HG02610 (cell line): ENCODE data around the gene PLEKHA4.
"Not testable (repeated sequence)": the region's sequence is repeated elsewhere in the genome, so short reads cannot be mapped to it uniquely, and the experiment has no call there.

Source experiments
- ATAC-seq: cut with Tn5 transposase; IDR thresholded peaks from one replicate; pipeline ENCODE4 v1.9.1; 2021; ENCODE audit warnings: mild to moderate bottlenecking, moderate library complexity; ENCODE audit not compliant: unreplicated experiment

Gene PLEKHA4

DNA sequence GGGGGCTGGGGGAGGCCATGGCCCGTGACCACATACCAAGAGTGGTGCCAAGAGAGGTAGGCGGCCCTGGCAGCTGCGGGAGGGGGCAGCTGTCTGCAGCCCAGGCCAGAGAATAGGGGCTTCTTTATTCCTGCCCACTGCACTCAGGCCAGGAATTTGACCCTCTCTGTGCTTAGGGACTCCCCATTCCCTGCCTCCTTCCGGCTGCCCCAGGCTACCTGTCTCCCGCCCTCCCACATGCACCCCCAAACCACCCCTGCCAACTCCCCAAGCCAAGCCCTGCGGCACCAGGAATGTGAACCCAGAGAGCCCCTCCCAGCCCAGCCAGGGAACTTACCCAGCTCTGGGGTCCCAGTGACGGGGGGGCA is 687 bp downstream of the PLEKHA4 start:
- ATAC-seq: no peak

DNA sequence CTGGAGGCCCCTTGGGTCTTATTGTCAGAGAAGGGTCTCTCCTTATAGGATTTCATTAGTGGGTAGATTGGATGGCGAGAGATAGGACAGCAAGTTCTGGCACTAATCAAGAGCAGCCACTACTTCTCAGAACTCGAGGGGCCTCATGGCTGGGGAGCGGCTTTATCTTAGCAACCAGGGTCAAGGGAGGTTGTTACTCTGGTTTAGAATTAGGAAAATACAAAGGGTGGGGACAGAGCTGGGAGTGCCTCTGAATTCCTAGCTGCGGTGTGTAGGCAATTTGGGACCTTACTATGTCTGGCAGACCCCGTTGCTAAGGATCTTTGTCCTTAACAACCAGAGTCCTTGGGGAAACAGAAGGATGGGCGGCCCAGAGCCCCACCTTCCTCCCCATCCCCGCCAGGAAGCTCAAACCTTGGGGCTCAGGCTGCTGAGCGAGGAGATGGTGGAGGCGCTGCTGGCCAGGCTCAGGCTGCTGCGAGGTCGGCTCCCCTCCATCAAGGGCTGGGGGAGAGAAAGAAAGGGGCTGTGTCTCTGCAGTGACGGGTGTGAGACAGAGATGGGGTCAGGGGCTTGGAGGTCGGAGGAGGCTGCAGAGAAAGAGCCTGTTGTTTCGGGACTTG is 1.2 kb downstream of the PLEKHA4 start:
- ATAC-seq: no peak

DNA sequence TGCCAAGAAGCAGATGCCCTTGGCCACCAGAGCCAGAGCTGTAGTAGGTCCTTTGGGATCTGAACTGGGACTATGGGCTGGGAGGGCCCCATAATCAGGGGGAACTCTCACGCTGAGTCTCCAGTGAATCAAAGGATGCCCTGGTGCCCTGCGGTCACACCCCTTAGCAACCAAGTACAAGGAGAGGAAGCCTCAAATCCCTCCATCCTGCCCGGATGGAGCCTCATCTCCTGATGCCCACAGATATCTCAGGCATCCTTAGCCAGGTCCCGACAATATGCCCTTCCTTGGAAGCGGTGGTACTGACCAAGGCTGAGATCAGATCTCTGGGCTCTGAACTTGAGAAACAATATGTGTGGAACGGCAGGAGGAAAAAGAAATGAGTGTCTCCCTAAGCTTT is 1.7 kb downstream of the PLEKHA4 start:
- no peak for ATAC-seq

DNA sequence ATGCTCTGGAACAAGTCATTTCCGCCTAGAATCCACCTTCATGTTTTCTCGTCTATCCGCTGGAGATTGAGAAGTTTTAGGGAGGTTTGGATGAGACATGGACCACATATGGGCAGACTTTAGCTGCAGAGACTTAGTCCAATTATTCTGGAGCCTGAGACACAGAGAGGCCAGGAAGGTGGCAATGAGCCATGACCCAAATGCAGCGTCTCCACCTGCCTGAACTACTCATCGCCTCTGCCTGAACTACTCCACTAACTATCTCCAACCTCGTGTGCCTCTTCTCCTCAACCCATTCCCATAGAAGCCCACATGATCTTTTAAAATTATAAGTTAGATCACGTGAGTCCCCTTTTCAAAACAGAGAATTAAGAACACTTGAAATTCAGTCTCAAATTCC is 5.6 kb downstream of the PLEKHA4 start:
- no peak for ATAC-seq

DNA sequence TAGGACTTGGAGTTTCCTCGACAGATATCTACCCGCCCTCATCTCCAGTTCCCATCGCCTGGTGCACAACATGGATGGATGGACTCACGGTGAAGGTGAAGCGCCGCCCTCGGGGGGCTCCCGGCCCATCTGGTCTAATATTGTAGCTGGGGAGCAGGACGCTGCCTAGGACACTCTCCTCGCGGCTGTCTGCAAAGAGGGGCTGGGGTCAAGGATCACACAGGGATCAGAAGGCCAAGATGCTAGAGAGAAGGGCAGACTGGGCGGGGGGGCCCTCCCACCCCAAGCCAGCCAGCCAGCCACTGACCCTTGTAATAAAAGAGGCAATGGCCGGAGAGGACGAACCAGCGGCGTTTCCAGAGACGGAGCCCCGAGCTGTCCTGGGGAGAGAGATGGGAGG is 7.1 kb downstream of the PLEKHA4 start:
- no peak for ATAC-seq

DNA sequence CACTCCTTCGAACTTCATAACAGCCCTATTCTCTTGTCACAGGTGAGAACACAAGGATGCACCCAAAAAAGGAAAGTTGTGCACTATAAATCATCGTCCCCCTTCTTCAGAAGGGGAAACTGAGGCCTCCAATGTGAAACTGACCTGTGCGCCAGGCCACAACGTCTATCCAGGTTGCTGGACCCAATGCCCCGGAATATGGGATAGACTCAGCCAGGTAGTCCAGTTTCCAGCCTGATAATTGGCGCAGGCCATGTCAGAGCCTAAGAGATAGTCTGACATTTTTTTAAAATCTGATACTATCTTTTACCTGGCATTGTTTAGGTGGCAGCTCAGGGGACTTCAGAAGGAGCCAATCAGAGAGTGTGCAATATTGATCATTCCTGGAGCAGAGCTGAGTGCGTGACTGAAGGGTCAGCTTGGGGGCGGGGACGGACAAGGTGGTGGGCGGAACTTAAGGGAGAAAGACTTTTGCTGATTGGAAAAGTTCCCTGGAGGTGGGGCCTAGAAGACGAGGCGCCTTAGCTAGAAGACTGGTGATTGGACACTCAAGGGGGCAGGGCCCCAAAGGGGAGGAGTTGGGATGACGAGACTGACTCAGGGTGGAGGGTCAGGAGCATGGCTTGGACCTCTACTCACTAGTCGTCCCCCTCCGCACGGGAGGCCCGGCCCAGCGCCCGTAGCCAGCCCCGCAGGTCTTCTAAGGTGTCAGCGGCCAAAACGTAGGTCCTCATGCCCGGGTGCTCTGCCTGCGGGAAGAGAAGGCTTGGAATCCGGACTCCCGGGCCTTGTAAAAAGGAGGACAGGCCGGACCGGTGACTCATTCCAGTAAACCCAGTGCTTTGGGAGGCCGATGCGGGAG is 8.5 kb downstream of the PLEKHA4 start:
- peak; percentile 74 for ATAC-seq

DNA sequence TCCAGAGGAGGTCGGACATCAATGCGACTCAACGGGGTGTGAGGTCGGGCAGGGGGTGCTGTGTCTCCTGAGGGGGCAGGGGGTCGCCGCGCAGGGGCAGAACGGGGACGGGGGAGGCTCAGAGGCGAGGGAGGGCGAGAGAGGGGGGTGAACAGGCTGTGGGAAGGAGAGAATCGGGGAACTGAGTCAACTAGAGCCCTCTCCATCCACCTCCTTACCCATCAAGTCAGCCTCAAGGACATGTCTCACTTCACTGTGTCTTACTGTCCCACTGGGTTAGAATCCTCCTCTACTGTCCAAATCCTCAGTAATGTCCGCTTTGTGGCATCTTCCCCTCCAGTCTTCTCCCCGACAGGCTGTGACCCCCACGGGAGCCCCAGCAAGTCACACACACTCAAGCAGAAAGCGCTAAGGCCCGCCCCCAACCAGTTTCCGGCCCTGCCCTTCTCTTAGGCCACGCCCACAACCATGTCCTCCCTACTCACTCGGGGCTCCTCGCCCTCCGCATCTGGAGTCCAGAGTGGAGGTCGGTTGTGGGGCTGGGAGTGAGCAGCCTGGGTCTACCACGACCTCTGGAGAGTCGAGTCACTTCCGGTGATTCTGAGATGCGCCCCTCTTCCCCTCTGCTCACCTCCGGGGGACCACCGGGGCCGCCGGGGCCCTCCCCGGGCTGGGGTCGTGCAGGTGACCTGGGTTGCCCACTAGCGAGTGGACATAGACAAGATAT is 9.3 kb downstream of the PLEKHA4 start:
- ATAC-seq: peak; percentile 65

DNA sequence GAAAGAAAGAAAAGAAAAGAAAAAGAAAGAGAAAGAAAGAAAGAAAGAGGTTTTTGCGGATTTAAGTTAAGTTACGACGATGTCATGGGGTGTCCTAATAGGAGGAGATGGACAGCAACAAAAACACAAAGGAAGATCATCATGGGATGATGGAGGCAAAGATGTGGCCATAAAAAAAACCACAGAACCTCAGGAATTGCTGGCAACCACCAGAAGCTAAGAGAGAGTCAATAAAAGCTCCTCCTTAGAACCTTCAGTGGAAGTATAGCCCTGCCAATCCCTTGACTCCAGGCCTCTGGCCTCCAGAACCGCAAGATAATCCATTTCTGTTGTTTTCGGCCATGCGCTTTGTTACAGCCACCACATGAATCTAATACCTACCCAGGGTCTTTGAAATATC is 11.5 kb downstream of the PLEKHA4 start:
- ATAC-seq: no peak

DNA sequence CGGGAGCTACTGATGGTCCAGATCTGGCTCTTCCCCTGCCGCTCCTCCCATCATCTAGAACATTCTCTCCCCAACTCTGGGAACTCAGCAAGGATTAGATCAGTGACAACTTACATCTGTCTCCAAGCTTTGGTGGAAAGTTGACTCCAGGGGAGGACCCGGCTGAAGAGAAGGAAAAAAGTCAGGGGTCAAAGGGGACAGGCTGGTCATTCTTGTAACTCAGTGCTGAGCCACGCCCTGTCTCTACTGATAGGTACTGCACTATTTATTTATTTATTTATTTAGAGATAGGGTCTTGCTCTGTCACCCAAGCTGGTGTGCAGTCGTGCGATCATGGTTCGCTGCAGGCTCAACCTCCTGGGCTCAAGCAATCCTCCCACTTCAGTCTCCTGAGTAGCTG is 14.3 kb downstream of the PLEKHA4 start:
- no peak for ATAC-seq

DNA sequence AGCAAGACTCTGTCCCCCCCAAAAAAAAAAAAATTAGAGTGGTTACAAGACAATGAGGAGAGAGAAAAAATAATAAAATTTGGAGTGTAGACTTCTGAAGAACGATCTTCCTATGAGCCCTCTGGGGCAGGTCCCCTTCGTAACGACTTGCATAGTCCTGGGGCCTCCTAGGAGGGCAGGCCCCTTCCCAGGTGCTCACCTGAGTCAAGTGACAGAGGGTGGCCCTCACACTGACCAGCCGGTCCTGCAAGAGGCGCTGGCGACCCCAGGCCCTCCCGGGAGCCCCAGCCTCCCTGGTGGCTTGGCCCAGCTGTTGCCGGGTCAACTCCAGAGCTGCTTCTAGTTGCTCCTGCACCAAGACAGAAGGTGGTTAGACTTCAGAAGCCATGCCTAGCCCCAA is 14.9 kb downstream of the PLEKHA4 start:
- ATAC-seq: no peak

DNA sequence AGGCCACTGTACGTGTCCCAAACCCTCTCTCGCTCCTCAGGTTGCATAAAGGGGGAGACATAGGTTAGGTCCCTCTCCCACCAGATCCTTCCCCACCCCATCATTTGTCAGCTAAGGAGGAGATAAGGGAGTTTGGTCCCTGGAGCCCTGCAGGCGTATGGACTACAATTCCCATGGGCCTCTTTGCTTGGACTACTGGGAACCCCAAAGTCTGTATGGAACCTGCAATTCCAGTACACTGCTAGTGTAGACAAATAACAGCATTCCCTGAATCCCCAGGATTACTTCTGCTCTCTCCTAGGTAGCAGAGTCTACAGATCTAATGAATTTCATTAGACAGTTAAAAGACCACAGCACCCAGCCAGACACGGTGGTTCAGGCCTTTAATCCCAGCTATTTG is 16.1 kb downstream of the PLEKHA4 start:
- ATAC-seq: no peak

DNA sequence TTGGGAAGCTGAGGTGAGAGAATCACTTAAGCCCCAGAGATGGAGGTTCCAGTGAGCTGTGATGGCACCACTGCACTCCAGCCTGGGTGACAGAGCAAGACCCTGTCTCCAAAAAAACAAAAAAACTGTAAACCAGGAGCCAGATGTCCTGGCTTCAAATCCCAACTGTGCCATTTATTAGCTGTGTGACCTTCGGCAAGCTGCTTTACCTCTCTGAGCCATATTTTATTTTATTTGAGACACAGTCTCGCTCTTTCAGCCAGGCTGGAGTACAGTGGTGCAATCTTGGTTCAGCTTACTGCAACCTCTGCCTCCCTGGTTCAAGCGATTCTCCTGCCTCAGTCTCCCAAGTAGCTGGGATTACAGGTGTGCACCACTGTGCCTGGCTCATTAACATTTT is 21.8 kb downstream of the PLEKHA4 start:
- ATAC-seq: not testable (repeated sequence)

DNA sequence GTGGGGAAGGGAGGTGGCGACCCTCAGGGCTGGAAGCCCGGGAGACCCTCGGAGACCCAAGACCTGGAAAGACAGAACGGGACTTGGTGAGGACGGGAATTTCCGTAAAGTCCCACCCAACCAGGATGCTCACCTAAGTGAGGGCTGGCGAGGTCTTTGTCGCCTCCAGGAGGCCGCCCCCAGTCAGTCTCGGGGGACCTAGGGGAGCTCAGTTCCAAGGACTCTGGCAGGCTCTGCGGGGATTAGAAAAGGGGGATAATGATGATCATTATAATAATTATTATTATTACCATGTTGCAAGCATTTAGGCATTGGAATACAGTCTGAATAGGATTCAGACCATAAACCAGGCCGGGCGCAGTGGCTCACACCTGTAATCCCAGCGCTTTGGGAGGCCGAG is 23.0 kb downstream of the PLEKHA4 start:
- ATAC-seq: no peak

DNA sequence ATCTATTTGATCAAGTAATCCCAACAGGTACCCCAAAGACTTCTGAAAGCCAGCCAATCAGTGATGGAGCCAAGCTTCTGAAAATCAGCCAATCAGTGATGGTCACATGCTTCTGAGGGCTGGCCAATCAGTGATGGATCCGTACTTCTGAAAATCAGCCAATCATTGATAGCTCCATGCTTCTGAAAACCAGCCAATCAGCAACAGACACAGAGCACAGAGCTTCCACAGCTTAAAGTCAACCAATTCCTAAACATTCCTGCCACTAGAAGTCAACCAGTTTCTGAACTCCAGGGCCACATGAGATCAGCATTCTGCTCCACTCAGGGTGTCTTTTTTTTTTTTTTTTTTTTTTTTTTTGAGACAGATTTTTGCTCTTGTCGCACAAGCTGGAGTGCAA is 23.9 kb downstream of the PLEKHA4 start:
- no peak for ATAC-seq

DNA sequence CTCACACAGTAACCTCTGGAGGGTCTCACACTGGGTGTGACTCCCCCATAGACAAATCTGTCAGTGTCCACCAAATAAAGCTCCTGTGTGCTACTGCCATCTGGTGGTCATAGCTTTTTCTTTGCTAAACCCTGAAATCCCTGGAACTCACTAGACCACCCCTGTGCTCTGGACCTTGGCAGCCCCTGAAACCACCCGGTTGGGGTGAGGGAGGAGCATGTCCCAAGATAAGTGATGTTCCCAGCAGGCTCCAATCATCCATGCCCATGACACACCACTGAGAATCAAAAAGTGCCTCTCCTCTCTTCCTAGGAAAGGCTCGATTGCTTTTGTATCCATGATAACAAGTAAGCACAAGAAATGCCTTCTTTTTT is 25.6 kb downstream of the PLEKHA4 start:
- no peak for ATAC-seq

DNA sequence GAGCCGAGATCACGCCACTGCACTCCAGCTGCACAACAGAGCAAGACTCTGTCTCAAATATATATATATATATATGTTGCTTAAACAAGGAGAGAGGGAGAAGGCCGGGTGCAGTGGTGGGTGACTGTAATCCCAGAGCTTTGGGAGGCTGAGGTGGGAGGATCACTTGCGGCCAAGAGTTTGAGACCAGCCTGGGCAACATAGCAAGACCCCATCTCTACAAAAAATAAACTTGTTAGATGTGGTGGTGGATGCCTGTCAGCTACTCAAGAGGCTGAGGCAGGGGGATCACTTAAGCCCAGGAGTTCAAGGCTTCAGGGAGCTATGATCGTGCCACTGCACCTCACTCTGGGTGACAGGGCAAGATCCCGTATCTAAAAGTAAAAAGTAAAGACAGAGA is 26.8 kb downstream of the PLEKHA4 start:
- no peak for ATAC-seq

DNA sequence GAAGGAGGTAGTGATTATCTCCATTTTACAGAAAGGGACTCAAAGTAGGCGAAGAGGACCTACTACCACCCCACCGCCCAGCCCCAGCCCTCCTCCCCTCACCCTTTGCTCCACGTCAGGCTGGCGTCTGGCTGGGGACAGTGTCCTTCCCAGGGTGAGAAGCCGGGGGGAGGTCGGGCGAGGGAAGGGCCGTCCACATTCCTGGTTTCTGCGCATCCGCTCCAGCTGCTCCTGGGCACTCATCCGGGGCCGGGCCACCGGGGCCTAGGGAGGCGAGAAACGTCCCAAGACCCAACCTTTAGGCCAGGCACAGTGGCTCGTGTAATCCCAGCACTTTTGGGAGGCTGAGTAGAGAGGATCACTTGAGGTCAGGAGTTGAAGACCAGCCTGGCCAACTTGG is 27.4 kb downstream of the PLEKHA4 start:
- ATAC-seq: no peak

DNA sequence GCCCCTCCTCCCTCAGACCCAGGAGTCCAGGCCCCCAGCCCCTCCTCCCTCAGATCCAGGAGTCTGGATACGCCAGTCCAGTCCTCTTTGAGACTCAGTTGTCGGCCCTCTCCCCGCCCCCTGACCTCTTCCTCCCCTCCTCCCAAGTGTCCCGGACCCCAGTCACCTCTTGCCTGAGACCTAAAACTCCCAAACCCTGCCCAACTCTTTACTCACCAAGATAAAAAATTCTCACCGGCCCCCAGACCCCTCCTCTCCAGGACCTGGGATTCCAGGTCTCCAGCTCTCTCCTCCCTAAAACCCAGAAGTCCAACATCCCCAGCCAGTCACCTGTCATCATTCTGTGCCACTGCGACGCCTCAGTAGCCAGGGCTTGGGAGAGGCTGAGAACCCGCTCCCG is 30.7 kb downstream of the PLEKHA4 start:
- ATAC-seq: no peak

DNA sequence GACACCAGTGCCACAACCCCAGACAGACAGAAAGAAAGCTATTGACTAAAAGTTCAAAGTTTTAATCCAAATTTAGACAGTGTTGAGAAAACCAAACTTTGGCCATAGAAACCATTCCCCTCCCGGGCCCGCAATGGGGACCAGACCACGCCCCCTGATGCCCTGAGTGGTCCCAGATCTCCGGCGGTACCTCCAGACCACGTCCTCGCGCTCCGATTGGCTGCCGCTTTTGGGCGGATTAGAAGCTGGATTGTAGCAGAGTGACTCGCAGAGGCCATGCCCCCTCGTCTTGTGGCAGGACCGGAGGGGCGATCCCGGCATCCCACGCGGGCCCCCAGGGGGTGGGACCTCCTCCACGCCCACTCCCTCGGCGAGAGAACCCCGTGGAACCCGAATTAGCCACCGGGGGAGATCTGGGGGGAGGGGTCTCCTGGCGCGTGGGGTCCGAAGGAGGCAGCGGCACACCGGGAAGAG is 31.3 kb downstream of the PLEKHA4 start:
- ATAC-seq: no peak

DNA sequence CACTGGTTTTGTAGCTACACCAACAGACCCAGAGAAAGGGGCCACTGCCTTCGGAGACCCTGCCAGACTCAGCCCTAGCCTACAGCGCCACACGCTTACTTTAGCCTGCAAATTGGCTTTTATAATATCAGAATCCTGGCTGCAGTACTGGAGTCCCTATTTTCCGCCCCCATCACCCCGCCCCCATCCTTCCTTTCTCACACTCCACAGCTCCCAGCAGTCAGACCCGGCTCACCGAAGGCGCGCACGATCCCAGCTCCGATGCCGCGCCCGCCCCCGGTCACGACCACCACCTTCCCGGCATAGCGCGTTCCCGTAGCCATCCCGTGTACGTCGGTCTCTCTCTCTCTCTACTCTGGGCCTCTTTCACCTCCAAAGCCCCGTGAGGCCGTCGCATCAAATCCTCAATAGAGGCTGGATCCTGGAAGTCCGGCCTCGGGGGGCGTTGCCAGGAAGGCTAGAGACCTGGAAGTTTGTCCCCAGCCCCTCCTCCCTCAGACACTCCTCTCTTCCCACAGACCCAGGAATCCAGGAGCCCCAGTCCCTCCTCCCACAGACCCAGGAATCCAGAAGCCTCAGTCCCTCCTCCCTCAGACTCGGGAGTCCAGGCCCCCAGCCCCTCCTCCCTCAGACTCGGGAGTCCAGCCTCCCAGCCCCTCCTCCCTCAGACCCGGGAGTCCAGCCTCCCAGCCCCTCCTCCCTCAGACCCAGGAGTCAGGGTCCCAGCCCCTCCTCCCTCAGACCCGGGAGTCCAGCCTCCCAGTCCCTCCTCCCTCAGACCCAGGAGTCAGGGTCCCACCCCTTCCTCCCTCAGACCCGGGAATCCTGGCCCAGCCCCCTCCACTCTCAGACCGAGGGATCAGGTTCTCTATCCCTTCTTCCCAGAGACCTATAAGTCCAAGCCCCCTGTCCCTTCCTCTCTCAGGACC is 32.1 kb downstream of the PLEKHA4 start, which contains the start of gene HSD17B14:
Gene HSD17B14, minus strand, starts transcription at position 403 of the 929 bp plus-strand sequence. Its CDS starts 80 bp downstream, at position 323.
- ATAC-seq: no peak

DNA sequence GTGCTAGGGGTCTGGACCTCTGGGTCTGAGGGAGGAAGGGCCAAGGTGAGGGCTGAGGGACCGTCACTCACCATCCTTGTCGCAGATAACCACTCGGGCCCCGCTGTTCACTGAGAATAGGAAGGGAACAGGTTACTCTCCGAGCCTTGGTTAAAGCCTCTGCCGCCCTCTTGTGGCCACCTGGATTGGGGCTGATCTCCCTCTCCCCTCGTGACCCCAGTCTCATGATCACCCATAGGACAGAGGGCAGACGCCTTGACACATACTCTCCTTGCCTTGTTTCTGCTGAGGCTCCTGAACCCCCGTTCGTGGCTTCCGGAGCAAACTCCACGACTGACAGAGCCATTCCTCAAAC is 32.7 kb downstream of the PLEKHA4 start:
- ATAC-seq: peak; percentile 73
